Measurements from ENCODE around the gene POMT2.

DNA sequence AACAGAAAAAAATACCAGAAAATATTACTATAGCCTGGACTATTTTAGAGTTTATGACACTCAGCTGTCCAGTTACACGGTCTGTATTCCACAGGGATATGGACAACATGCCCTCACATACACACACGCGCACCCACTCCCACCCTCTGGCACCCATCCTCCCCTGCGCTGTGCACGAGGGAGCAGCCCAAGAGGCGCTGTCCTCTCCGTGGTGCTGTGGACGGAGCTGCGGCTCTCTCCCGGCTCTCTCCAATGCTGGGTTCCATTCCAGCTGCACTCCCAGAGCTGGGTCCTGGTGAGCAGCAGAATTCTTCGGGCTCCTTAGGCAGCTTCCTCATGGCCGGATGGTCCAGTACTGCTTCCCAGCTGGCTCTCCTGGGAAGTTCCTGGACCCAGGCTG lies 43.7 kb downstream of the POMT2 start:
- TF ChIP-seq, protein P1, sequence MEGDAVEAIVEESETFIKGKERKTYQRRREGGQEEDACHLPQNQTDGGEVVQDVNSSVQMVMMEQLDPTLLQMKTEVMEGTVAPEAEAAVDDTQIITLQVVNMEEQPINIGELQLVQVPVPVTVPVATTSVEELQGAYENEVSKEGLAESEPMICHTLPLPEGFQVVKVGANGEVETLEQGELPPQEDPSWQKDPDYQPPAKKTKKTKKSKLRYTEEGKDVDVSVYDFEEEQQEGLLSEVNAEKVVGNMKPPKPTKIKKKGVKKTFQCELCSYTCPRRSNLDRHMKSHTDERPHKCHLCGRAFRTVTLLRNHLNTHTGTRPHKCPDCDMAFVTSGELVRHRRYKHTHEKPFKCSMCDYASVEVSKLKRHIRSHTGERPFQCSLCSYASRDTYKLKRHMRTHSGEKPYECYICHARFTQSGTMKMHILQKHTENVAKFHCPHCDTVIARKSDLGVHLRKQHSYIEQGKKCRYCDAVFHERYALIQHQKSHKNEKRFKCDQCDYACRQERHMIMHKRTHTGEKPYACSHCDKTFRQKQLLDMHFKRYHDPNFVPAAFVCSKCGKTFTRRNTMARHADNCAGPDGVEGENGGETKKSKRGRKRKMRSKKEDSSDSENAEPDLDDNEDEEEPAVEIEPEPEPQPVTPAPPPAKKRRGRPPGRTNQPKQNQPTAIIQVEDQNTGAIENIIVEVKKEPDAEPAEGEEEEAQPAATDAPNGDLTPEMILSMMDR (IDR thresholded peaks at IDR 0.05): no peak
- no peak for TF ChIP-seq POLR2A (IDR thresholded peaks at IDR 0.05)
